ENCODE results near the gene MYH10. TPM values are rescaled to one million over a fixed set of nuclear protein-coding genes. Genes with fewer than 3 reads are reported as not detected.

The MYH10 gene
- total RNA-seq, 1 donor from 2014 or later, result 429 TPM

DNA sequence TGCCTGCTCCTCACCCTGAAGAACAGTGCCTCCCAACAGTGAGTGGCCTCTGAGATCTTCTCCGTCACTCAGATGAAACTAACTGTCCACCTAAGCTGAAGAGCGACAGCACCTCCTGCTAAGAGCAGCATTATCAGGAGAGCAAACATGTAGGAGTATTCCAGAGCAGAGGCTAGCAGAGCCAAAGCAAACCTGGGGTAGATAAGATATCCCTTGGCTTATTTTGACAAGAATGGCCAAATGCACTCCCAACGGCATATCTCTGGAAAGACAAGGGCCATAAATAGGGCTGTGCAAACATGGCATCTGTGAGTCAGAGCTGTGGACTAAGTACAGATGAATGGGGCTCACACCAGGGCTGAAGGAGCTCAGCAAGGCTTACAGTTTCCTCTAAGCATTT, 98.5 kb downstream of the MYH10 start:
- Mint-ChIP-seq H3K4me1 (ENCODE audit: unreplicated experiment) (no peaks in the 10 kb centered on the region), H3K27me3 (ENCODE audit: unreplicated experiment) (peaks cover 2% of the 10 kb centered on the region), H3K9me3 (ENCODE audit: unreplicated experiment) (no peaks in the 10 kb centered on the region), H3K27ac (ENCODE audit: unreplicated experiment) (no peak overlapping the region), H3K36me3 (ENCODE audit: low read depth, unreplicated experiment) (peaks cover 23% of the 10 kb centered on the region), H3K4me3 (ENCODE audit: unreplicated experiment) (no peak overlapping the region)
- no peak for DNase-seq (ENCODE audit: low spot score)
- no peak for TF ChIP-seq CTCF (IDR thresholded peaks at IDR 0.05; ENCODE audit: unreplicated experiment)

- H3K4me3 Mint-ChIP-seq (ENCODE audit: unreplicated experiment), result no peak overlapping the region
- no peak for TF ChIP-seq CTCF (IDR thresholded peaks at IDR 0.05; ENCODE audit: unreplicated experiment)
- no peak overlapping the region for H3K27ac Mint-ChIP-seq (ENCODE audit: unreplicated experiment)
- H3K9me3 Mint-ChIP-seq (ENCODE audit: unreplicated experiment), result no peaks in the 10 kb centered on the region
- peaks cover 35% of the 10 kb centered on the region for H3K36me3 Mint-ChIP-seq (ENCODE audit: low read depth, unreplicated experiment)
- no peaks in the 10 kb centered on the region for H3K27me3 Mint-ChIP-seq (ENCODE audit: unreplicated experiment)
- H3K4me1 Mint-ChIP-seq (ENCODE audit: unreplicated experiment), result no peaks in the 10 kb centered on the region
- DNase-seq (ENCODE audit: low spot score), result no peak
These were observed 107.9 kb downstream of the MYH10 start for GRCh38 chr17:8522577-8522976.

DNA sequence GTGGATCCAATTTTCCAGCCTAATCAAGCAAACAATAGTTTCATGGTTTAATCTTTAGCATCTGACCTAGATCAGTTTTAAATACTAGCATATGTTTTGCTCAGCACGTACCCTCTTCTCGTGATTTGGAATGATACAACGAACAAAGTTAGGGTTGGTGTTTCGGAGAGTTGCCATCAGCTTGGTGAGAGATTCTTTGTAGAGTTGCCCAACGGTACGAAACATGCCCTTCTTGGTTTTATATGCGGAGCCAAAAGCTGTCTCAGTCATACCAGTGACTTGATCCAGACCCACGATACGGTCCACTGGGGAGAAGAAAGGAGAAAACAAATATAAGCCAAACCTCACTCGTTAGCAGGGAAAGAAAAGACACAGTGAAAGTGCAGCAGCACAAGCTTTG, 109.5 kb downstream of the MYH10 start:
- Mint-ChIP-seq H3K27ac (ENCODE audit: unreplicated experiment) (peak overlapping the region; percentile 39), H3K4me3 (ENCODE audit: unreplicated experiment) (no peak overlapping the region)
- no peak for TF ChIP-seq CTCF (IDR thresholded peaks at IDR 0.05; ENCODE audit: unreplicated experiment)

DNA sequence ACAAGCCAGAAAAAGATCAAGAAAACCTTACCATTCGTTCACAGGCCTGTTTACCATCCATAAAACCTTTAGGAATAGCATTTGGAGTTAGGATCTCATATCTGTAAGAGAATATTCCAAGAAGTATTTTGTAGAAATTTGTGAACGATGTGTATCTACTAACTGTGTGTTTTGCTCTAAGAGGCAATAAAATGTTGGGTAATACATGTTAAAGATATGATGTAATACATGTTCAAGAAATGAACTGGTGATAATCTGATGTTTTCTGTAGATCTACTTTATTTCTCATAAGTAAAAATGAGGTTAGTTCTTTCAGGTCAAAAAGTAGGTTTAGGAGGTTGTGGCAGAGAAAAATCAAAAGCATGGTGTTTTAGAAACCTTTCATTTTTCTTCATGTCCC, 111.7 kb downstream of the MYH10 start:
- DNase-seq (ENCODE audit: low spot score), result no peak
- Mint-ChIP-seq H3K27me3 (ENCODE audit: unreplicated experiment) (peaks cover 7% of the 10 kb centered on the region), H3K4me3 (ENCODE audit: unreplicated experiment) (peak overlapping the region; percentile 48), H3K4me1 (ENCODE audit: unreplicated experiment) (no peaks in the 10 kb centered on the region), H3K36me3 (ENCODE audit: low read depth, unreplicated experiment) (peaks cover 63% of the 10 kb centered on the region), H3K27ac (ENCODE audit: unreplicated experiment) (no peak overlapping the region), H3K9me3 (ENCODE audit: unreplicated experiment) (no peaks in the 10 kb centered on the region)
- TF ChIP-seq CTCF (IDR thresholded peaks at IDR 0.05; ENCODE audit: unreplicated experiment), result no peak

More for the DNA sequence above, 109.5 kb downstream of the MYH10 start:
- no peaks in the 10 kb centered on the region for H3K27me3 Mint-ChIP-seq (ENCODE audit: unreplicated experiment)
- peaks cover 43% of the 10 kb centered on the region for H3K36me3 Mint-ChIP-seq (ENCODE audit: low read depth, unreplicated experiment)
- H3K4me1 Mint-ChIP-seq (ENCODE audit: unreplicated experiment), result no peaks in the 10 kb centered on the region
- DNase-seq (ENCODE audit: low spot score), result no peak
- no peaks in the 10 kb centered on the region for H3K9me3 Mint-ChIP-seq (ENCODE audit: unreplicated experiment)

GRCh38 chr17:8518326-8518725, 112.2 kb downstream of the MYH10 start:
- DNase-seq (ENCODE audit: low spot score), result no peak
- Mint-ChIP-seq H3K4me3 (ENCODE audit: unreplicated experiment) (peak overlapping the region; percentile 63), H3K4me1 (ENCODE audit: unreplicated experiment) (no peaks in the 10 kb centered on the region), H3K27me3 (ENCODE audit: unreplicated experiment) (peaks cover 7% of the 10 kb centered on the region), H3K36me3 (ENCODE audit: low read depth, unreplicated experiment) (peaks cover 68% of the 10 kb centered on the region), H3K9me3 (ENCODE audit: unreplicated experiment) (no peaks in the 10 kb centered on the region), H3K27ac (ENCODE audit: unreplicated experiment) (no peak overlapping the region)
- TF ChIP-seq CTCF (IDR thresholded peaks at IDR 0.05; ENCODE audit: unreplicated experiment), result no peak
